K562 (cell line): Measurements from ENCODE around the gene C15orf61. TPM values are rescaled to one million over a fixed set of nuclear protein-coding genes. Genes with fewer than 3 reads are reported as not detected.

Source experiments
- BRCA1 ChIP-seq, 2 experiments: fragments of 450-650 bp in 1 of 2; sonication (generic) in 1 of 2; formaldehyde crosslinking in 1 of 2; IDR thresholded peaks; 2 replicates each; pipeline versions ENCODE4 v1.5.0 to v1.6.1; 2017 to 2020; ENCODE audit warnings: mild to moderate bottlenecking in 1 of 2, missing genetic modification reagents in 1 of 2
- COPS2 ChIP-seq: fragments of 450-650 bp; conservative IDR thresholded peaks from 2 replicates; pipeline ENCODE4 v1.6.1; 2016; ENCODE audit warnings: mild to moderate bottlenecking, moderate library complexity
- CTBP1 ChIP-seq: fragments of 450-650 bp; IDR thresholded peaks from 2 replicates; pipeline ENCODE4 v1.6.1; 2016; ENCODE audit warnings: borderline replicate concordance
- EP300 ChIP-seq: IDR thresholded peaks from 2 replicates; pipeline ENCODE4 v1.6.1; 2012; ENCODE audit warnings: low read length, improper control_type of control experiment
- GTF2F1 ChIP-seq: IDR thresholded peaks from 2 replicates; pipeline ENCODE4 v1.6.1; 2011; ENCODE audit warnings: low read depth, low read length, improper control_type of control experiment
- MAFG ChIP-seq: fragments of 450-650 bp; conservative IDR thresholded peaks from 2 replicates; pipeline ENCODE4 v1.6.1; 2016; ENCODE audit warnings: missing genetic modification characterization, missing compliant biosample characterization
- MAFK ChIP-seq: IDR thresholded peaks from 2 replicates; pipeline ENCODE4 v1.6.1; 2011; ENCODE audit warnings: low read length, improper control_type of control experiment
- MTA1 ChIP-seq: fragments of 450-650 bp; IDR thresholded peaks from 2 replicates; pipeline ENCODE4 v1.6.1; 2017; ENCODE audit warnings: borderline replicate concordance
- MTF1 ChIP-seq: fragments of 250-450 bp; sonication (Bioruptor Pico); IDR thresholded peaks from 2 replicates; pipeline ENCODE4 v1.9.0; 2021; ENCODE audit warnings: moderate library complexity, mild to moderate bottlenecking, inconsistent platforms, borderline replicate concordance
- polyA plus RNA-seq, 8 experiments: library from polyadenylated mRNA; depleted of rRNA in 4 of 8; stranded (reverse) in 5 of 8; unstranded in 3 of 8; fragments of >200 nt; fragmentation: Nextera tagmentation in 2 of 8; fragmentation: Illumina TruSeq in 1 of 8; extraction: Ambion mirVana in 2 of 8; extraction: Trizol in 1 of 8; gene quantifications; 2 replicates each; pipeline versions ENCODE4 v1.2.1 to v1.2.3, GENCODE V29; 2011 to 2014; ENCODE audit warnings: inconsistent platforms in 1 of 8, missing spikeins in 1 of 8
- total RNA-seq, 7 experiments: library from RNA; depleted of rRNA in 6 of 7; stranded (reverse); fragments of >200 nt in 6 of 7; fragmentation: Illumina TruSeq in 2 of 7; extraction: Trizol in 2 of 7; gene quantifications; 2 replicates each; pipeline versions ENCODE4 v1.2.1 to v1.2.3, GENCODE V29; 2011 to 2021; ENCODE audit warnings: low replicate concordance in 1 of 7
- TF ChIP-seq, protein P1 (sequence below): fragments of 250-450 bp; sonication (Bioruptor Pico); IDR thresholded peaks from 2 replicates; pipeline ENCODE4 v1.4.0; 2020; ENCODE audit warnings: mild to moderate bottlenecking, moderate library complexity
- TF ChIP-seq, protein P2 (sequence below): fragments of 450-650 bp; IDR thresholded peaks from 2 replicates; pipeline ENCODE4 v1.6.1; 2016; ENCODE audit warnings: mild to moderate bottlenecking, moderate library complexity
- TF ChIP-seq, protein P3 (sequence below): fragments of 250-450 bp; sonication (Bioruptor Pico); IDR thresholded peaks from 2 replicates; pipeline ENCODE4 v1.5.1; 2021; ENCODE audit warnings: mild to moderate bottlenecking

The C15orf61 gene
- total and polyA plus RNA-seq, 9 of the 15 experiments (the other 6 are each of a cell fraction or from before 2014, with no cell fraction given): 1.6 to 10.5 (median 4.3) TPM

DNA sequence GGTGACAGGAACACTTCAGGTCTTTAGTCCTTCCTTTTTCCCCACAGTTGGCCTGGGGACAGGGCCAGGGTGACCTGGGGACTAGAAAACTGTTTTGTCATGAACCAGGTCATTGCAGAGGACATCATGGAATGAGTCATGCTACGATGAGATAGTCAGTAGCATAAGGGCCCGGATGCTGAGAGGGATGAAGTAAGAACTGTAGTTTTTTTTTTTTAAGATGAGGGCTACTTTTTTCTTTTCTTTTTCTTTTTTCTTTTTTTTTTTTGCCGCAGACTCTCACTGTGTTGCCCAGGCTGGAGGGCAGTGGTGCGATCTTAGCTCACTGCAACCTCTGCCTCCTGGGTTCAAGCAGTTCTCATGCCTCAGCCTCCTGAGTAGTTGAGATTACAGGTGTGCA lies 29.6 kb downstream of the C15orf61 start (continued):
- TF ChIP-seq BRCA1 (IDR thresholded peaks at IDR 0.05) (no peak), BRCA1 (CRISPR knock-in tag; IDR thresholded peaks at IDR 0.05) (no peak), MTF1 (CRISPR knock-in tag) (no peak), MTA1 (0 out of 2 replicates have a peak, but pooled peaks have one; percentile 33), CTBP1 (peak; percentile 51), MAFG (tag) (peak; percentile 79), MAFK (peak; percentile 26; the same call in 1 of the 2 replicates), GTF2F1 (no peak), EP300 (peak; percentile 60; the same call in 1 of the 2 replicates), COPS2 (no peak)
- TF ChIP-seq, protein P1, sequence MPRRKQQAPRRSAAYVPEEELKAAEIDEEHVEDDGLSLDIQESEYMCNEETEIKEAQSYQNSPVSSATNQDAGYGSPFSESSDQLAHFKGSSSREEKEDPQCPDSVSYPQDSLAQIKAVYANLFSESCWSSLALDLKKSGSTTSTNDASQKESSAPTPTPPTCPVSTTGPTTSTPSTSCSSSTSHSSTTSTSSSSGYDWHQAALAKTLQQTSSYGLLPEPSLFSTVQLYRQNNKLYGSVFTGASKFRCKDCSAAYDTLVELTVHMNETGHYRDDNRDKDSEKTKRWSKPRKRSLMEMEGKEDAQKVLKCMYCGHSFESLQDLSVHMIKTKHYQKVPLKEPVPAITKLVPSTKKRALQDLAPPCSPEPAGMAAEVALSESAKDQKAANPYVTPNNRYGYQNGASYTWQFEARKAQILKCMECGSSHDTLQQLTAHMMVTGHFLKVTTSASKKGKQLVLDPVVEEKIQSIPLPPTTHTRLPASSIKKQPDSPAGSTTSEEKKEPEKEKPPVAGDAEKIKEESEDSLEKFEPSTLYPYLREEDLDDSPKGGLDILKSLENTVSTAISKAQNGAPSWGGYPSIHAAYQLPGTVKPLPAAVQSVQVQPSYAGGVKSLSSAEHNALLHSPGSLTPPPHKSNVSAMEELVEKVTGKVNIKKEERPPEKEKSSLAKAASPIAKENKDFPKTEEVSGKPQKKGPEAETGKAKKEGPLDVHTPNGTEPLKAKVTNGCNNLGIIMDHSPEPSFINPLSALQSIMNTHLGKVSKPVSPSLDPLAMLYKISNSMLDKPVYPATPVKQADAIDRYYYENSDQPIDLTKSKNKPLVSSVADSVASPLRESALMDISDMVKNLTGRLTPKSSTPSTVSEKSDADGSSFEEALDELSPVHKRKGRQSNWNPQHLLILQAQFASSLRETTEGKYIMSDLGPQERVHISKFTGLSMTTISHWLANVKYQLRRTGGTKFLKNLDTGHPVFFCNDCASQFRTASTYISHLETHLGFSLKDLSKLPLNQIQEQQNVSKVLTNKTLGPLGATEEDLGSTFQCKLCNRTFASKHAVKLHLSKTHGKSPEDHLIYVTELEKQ: no peak
- TF ChIP-seq, protein P2, sequence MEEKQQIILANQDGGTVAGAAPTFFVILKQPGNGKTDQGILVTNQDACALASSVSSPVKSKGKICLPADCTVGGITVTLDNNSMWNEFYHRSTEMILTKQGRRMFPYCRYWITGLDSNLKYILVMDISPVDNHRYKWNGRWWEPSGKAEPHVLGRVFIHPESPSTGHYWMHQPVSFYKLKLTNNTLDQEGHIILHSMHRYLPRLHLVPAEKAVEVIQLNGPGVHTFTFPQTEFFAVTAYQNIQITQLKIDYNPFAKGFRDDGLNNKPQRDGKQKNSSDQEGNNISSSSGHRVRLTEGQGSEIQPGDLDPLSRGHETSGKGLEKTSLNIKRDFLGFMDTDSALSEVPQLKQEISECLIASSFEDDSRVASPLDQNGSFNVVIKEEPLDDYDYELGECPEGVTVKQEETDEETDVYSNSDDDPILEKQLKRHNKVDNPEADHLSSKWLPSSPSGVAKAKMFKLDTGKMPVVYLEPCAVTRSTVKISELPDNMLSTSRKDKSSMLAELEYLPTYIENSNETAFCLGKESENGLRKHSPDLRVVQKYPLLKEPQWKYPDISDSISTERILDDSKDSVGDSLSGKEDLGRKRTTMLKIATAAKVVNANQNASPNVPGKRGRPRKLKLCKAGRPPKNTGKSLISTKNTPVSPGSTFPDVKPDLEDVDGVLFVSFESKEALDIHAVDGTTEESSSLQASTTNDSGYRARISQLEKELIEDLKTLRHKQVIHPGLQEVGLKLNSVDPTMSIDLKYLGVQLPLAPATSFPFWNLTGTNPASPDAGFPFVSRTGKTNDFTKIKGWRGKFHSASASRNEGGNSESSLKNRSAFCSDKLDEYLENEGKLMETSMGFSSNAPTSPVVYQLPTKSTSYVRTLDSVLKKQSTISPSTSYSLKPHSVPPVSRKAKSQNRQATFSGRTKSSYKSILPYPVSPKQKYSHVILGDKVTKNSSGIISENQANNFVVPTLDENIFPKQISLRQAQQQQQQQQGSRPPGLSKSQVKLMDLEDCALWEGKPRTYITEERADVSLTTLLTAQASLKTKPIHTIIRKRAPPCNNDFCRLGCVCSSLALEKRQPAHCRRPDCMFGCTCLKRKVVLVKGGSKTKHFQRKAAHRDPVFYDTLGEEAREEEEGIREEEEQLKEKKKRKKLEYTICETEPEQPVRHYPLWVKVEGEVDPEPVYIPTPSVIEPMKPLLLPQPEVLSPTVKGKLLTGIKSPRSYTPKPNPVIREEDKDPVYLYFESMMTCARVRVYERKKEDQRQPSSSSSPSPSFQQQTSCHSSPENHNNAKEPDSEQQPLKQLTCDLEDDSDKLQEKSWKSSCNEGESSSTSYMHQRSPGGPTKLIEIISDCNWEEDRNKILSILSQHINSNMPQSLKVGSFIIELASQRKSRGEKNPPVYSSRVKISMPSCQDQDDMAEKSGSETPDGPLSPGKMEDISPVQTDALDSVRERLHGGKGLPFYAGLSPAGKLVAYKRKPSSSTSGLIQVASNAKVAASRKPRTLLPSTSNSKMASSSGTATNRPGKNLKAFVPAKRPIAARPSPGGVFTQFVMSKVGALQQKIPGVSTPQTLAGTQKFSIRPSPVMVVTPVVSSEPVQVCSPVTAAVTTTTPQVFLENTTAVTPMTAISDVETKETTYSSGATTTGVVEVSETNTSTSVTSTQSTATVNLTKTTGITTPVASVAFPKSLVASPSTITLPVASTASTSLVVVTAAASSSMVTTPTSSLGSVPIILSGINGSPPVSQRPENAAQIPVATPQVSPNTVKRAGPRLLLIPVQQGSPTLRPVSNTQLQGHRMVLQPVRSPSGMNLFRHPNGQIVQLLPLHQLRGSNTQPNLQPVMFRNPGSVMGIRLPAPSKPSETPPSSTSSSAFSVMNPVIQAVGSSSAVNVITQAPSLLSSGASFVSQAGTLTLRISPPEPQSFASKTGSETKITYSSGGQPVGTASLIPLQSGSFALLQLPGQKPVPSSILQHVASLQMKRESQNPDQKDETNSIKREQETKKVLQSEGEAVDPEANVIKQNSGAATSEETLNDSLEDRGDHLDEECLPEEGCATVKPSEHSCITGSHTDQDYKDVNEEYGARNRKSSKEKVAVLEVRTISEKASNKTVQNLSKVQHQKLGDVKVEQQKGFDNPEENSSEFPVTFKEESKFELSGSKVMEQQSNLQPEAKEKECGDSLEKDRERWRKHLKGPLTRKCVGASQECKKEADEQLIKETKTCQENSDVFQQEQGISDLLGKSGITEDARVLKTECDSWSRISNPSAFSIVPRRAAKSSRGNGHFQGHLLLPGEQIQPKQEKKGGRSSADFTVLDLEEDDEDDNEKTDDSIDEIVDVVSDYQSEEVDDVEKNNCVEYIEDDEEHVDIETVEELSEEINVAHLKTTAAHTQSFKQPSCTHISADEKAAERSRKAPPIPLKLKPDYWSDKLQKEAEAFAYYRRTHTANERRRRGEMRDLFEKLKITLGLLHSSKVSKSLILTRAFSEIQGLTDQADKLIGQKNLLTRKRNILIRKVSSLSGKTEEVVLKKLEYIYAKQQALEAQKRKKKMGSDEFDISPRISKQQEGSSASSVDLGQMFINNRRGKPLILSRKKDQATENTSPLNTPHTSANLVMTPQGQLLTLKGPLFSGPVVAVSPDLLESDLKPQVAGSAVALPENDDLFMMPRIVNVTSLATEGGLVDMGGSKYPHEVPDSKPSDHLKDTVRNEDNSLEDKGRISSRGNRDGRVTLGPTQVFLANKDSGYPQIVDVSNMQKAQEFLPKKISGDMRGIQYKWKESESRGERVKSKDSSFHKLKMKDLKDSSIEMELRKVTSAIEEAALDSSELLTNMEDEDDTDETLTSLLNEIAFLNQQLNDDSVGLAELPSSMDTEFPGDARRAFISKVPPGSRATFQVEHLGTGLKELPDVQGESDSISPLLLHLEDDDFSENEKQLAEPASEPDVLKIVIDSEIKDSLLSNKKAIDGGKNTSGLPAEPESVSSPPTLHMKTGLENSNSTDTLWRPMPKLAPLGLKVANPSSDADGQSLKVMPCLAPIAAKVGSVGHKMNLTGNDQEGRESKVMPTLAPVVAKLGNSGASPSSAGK: no peak
- TF ChIP-seq, protein P3, sequence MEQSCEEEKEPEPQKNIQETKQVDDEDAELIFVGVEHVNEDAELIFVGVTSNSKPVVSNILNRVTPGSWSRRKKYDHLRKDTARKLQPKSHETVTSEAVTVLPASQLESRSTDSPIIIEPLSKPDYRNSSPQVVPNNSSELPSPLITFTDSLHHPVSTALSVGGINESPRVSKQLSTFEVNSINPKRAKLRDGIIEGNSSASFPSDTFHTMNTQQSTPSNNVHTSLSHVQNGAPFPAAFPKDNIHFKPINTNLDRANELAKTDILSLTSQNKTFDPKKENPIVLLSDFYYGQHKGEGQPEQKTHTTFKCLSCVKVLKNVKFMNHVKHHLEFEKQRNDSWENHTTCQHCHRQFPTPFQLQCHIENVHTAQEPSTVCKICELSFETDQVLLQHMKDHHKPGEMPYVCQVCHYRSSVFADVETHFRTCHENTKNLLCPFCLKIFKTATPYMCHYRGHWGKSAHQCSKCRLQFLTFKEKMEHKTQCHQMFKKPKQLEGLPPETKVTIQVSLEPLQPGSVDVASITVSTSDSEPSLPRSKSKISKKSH (CRISPR knock-in tag): no peak
